ENCODE results near the gene HMG20A.

Gene HMG20A

DNA sequence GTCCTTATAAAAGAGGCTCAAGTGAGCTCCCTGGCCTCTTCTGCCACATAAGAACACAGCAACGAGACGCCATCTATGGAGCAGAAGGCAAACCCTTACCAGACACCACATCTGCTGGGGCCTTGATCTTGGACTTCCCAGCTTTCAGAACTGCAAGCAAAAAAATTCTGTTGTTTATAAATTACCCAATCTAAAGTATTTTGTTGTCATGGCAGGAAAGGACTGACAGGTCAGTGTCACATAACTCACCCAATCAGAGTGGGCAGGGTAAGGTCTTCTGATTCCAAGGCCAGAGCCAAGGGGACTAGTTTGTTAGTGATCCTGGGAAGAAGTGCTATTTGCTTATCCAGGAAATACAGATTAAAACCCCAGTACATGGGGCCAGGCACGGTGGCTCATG lies 98.9 kb downstream of the HMG20A start:
- DNase-seq (ENCODE audit: low spot score), result no peak

DNA sequence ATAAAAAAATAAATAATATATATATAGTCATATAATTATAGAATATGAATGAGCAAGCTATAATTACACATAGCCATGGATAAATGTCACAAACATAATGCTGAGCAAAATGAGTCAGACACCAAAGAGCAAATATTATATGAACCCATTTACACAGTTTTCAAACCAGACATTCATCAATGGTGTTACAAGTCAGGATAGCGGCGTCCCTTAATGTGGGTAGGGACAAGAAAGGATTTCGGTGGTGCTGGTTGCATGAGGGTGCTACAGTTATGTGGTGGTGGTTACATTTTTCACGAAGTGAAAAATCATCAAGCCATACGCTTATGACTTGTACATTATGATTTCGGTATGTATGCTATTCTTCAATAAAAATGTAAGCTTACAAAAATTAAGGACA lies 100.5 kb downstream of the HMG20A start:
- no peak for DNase-seq (ENCODE audit: low spot score)

DNA sequence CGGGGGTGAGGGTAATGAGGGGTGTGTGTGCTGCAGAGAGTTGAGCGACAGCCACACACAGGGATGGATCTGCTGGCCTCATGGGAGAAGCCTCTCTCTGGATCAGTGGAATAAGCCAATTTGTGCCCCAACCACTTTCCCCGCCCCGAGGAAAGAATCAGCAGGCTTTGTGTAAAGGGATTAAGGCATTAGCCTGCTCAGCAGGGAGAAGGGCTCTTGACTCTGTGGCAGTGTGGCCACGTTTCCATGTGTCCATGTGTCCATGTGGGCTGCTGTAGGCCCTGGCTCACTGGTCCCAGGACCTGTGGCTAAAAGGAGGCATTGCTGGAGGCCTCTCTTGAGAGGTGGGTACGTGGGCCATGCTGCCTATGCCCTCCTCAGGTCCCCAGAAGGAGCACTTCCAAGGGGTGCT lies 104.7 kb downstream of the HMG20A start:
- DNase-seq (ENCODE audit: low spot score), result no peak

DNA sequence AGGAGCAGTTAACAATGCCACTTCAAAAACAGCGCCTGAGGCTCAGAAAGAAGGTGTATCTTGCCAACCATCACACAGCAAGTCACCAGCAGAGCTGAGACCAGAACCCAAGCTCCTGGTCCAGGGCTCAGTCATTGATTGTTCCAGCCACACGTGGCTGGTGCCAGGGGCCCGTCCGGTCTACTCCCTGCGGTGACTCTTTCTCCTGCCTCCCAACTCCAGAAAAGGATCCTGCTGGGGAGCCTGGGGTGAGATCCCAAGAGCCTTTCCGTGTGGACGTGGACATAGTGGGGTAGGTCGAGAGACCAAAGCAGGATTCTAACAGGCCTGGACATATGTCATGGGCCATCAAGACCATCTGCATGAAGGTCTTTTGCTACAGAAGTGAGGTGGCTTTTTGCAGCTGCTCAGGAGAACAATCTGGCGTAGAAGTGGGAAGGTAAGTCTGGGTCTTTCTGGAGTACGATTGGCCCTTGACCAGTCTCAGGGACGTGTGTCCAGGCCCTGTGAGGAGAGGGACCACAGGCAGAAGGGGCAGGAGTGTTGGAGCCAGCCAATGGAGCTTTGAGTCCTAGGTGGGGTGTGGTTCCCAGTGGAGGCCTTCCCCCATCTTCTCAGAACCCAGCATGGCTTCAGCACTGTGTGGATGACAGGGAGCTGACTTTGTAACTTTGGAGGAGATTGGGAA lies 105.4 kb downstream of the HMG20A start:
- no peak for DNase-seq (ENCODE audit: low spot score)

DNA sequence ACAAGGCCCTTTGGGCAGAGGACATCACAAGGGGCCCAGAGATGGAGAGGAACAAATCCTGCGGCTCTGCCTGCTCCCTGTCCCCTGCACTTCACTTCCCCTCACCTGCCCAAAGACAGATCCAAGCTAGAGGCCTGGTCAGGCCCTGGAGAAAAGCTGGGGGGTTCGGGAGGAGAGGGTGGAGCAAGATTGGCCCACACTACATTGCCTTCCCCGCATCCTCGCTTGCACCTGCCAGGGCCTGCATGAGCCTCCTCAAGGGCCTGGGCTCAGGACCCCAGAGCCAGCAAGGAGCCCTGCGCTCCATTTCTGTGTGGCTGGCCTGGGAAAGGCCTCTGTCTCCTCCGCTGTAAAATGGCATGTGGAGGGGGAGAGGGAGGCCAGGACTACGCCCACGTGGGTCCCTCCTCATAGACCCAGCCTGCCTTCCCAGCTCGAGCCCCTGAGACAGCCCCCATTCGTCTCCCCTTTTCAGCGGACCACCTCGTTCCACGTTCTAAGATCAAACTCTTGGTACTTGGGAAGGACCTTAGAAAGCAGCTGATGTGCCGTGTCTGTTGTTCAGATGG lies 106.0 kb downstream of the HMG20A start:
- DNase-seq (ENCODE audit: low spot score), result no peak

DNA sequence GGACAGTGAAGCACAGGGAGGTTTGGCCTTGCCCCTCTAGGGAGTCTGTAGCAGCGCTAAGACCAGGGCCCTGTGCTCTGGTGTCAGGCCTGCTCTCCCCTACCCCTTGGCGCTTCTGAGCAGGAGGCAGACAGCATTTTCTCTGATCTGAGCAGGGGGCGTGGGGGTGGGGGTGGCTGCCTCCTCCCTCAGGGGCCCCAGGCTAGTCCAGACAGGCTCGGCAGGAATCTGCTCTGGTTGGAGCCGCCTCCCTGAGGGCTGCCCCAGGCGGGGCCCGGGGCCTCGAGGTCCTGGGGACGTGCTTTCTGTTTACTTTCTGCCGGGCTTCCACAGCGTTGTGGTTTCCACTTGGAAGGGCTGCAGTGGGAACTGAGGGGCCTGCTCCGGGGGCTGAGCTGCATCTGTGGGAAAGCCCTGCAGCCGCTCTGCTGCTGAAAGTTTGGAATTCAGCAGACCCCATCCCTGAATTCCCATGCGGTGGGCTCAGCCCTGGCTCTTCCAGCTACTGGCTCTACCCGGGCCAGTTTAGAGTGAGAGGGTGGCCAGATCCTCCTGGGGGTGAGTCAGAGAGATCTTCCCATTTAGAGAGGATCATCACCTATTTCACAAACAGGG lies 106.6 kb downstream of the HMG20A start:
- no peak for DNase-seq (ENCODE audit: low spot score)

DNA sequence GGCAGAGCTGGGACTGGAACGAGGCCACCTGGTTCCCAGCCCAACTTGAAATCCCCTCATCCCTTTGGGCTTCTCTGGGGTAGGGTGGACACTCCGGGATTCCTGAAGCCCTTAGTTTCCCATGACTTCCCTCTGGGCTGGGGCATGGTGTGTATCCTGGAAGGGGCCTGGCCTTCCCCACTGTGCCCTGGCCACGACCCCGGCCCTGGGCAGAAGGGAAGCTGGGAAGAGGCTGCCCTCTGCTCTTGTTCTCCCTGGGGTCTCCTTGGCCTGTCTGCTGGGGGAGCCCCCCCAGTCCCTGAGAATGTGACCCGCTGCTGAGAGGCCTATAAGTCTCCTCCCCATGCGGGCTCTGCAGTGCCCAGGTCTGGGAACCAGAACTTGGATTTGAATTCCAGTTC lies 107.1 kb downstream of the HMG20A start:
- no peak for DNase-seq (ENCODE audit: low spot score)

DNA sequence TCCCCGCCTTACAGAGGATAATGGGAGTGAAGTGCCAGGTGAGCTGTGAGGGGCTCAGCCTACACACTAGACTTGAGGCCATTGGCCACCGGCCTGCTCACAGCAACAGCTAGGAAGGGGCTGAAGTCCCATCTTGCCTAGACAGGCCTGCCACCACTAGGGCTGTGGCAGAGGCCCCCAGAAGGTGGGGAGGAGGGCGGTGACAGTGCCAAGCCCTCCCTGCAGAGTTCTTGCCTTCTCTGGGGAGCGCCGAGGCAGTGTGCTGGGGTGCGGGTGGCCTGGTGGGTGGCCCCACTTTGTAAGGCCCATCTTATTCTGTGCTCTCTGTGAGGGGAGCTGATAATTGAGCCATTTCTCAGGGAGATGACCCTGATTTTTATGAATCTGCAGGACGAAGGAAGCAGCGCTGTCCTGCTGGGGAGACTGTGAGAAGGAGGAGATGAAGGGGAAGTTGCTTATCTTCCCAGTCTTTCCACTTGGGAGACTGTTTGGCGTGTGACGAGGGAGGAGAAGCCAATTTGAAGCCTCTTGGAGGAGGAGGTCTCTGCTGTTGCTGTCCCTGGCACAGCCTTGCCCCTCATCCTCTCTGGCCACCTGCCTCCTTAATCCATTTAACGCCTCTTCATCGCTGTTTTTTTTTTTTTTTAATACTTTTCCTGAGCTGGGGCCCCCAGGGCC lies 107.7 kb downstream of the HMG20A start:
- no peak for DNase-seq (ENCODE audit: low spot score)

DNA sequence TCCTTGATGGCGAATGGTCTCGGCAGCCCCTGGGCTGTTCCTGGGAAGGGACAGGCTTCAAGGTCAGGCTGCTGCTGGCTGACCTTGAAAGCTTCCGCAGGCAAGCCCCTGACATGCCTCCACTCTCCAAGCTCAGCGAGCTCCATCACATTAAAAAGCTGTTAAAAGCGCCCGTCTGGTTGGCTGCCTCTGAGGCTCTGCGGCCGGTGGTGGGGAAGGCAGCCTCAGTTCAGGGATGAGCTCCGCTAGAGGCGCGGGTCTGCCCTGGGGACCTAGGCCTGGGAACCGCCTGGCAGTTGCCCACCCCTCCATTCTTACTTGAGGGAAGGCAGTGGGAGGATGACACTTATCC lies 108.3 kb downstream of the HMG20A start:
- no peak for DNase-seq (ENCODE audit: low spot score)

DNA sequence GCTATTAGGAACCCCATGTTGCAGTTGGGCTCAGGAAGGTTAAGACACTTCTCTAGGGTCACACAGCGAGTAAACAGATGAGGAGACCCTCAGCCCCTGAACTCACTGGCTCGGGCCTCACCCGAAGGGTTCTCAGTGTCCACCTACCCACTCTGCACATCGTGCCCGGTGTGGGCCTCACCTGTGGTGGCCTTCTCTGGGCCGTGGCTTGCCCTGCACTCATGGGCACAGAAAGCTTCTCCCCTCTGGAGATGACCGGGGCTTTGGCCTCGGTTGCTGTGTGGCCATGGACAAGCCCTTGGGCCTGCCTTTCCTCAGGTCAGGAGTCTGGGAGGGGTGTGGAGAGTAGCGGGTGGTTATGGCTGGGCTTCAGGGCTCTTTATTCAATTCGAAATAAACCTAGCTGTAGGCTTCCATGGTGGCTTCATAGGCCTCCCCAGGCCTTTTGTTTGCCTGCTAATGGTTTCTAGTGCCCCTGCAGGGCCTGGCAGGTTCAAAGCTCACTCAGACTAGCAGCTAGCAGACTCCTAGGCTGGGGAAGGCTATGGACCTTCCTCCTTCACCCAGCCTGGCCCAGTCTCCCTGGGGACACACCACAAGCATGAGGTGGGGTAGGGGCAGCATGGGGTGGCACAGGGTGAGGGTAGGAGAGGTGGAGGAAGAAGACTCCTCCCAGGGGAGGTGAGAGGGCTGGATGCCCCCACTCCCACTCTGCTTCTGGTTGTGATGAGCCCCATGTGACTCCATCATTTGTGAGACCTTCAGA lies 108.9 kb downstream of the HMG20A start:
- DNase-seq (ENCODE audit: low spot score), result no peak

DNA sequence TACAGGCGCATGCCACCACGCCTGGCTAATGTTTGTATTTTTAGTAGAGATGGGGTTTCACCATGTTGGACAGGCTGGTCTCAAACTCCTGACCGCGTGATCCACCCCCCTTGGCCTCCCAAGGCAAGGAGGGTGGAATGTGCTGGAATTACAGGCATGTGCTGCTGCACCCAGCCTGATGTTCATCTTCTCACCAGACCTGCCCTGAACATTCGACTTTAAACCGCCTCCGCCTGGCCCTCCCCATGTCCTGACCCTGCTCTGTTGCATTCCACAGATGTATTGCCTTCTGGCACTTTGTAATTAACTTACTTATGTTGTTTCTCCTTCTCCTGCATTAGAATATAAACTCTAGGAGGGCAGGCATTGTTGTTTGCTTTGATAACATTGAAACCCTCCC lies 109.9 kb downstream of the HMG20A start:
- DNase-seq (ENCODE audit: low spot score), result no peak

DNA sequence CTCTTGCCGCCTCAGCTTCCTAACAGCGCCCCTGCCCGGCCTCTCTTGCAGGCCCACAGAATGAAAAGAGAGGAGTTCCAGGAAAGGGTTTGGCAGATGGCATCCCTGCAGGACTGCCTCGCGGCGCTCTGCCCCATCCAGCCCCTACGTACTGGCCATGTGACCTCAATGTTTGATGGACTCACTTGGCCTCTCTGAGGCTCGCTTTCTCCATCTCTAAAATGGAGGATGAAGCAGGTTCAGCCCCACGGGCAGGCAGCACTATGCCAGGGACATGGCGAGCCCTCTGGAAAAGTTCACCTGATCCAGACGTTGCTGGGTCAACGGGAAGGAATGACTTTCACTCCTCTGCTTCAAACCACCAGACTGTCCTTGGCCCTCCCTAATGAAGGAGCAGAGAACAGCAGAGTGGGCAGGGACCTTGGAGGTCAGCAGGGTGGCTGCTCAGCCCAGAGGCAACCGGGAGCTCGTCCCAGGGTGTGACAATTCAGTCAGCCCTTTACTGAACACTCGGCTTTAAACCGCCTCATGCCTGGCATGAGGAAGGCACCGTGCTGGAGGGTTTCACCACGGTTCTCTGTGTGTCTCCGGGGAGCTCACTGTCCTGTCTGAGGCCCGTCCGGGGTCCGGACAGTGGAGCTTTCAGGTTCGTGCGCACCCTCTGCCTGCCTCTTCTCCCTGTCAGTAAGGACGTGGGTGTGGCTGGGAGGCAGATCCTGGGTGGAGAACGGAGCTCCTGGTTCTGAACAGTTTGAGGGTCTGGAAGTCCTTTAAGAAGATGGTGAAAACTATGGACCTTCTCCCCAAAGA lies 110.7 kb downstream of the HMG20A start:
- no peak for DNase-seq (ENCODE audit: low spot score)

DNA sequence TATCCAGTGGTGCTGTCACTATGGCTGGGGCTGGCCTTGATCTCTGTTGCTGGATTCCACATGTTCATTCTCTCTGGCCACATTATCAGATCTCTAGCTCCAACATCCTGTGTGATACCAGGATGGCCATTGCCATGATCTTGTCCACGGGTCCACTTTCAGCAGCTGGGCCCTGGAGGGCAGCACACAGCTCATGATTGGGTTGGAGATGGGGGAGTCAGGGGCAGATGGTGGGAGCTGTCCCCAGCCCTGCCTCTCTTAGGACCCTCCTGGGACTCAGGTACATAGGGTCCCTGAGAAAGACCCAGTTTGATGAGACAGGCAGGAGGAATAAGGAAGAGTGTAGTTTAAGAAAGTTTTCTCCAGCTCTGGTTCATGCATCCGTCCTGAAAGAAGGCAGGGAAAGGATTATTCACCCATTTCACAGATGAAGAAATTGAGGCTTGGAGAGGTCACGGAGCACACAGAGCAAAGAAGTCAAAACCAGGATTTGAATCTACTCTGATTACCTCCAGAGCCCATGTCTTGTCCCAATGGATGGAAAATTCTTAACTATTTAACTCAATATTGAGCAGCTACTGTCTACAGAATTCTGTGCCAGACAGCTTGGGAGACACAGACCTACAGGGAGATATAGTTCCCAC lies 111.5 kb downstream of the HMG20A start:
- DNase-seq (ENCODE audit: low spot score), result no peak

DNA sequence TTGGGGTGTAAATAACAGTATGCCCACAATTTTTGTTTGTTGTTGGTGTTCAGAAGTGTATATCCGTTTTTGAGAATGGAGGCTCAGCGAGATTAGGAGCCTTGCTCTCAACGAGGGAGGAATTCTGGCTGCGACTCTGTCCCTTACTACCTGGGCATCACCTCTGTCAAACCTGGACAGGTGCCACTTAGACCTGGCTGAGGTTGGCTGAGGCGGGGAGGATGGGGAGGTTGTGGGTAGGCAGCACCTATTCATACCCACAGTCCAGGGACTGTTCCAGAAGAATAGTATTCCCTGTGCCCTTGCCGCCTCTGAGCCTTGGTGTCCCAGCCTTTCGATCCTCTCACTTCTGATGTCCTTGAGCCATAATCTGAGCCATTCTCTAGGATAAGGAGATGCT lies 112.2 kb downstream of the HMG20A start:
- no peak for DNase-seq (ENCODE audit: low spot score)

DNA sequence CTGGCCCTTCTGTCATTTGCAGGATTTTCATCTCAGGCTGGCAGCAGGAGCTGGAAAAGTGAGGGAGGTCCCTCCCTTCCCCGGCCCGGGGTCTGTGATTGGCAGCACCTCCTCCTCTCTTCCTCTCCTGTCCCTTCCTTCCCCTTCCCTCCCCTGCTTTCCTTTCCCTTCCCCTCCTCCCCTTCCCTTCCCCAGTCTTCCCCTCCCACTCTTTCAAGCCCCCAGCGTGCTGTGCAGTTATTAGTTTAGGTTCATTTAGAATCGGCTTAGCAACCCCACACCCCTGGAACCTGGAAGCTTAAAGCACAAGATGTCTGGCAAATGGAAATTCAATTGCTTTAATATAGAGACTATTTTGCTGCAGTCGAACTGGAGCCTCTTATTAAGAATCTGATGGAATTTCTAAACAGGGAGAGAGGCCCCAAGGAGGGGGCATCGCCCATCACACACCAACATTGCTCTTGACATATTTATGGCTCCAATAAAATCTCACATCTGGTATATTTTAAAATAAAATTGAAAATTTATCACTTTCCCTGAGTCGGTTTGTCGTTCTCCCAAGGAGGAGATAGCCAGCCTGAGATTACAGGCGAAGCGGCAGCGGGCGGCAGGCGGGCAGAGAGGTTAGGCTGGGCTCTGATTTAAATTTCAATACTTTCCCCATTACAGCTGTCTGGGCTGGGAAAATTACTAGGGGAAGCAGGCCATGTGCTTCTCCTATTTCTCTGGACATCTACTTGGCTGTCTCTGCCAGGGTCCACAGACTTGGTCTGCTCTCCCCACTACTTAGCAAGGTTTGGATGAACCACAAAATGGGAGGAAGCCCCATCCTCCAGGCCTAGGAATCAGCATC lies 113.1 kb downstream of the HMG20A start:
- no peak for DNase-seq (ENCODE audit: low spot score)

Measured in globus pallidus (tissue), 1 donor.